ENCODE measurements around the gene SPCS3.

- TF ChIP-seq POLR2A (IDR thresholded peaks at IDR 0.05; ENCODE audit: low read length) (no peak), GATA1 (IDR thresholded peaks at IDR 0.05; ENCODE audit: low read depth, low read length) (no peak)
Observed at GRCh38 chr4:176320340-176320975, 692 bp downstream of the SPCS3 start.
